ENCODE data around the gene KPNA2. TPM values are rescaled to one million over a fixed set of nuclear protein-coding genes. Genes with fewer than 3 reads are reported as not detected.

KPNA2 gene
- total and polyA plus RNA-seq, 9 of the 15 experiments (the other 6 are each of a cell fraction or from before 2014, with no cell fraction given), result 132 to 984 (median 241) TPM

GRCh38 chr17:67993153-67993997, 42.2 kb upstream of the KPNA2 start (continued):
- no peak for TF ChIP-seq HNRNPLL (IDR thresholded peaks at IDR 0.05; ENCODE audit: low read depth, low read length, poor library complexity, severe bottlenecking)
- no peak for TF ChIP-seq PYGO2 (tag; IDR thresholded peaks at IDR 0.05)
- TF ChIP-seq ELF4 (CRISPR knock-in tag; IDR thresholded peaks at IDR 0.05), result no peak
- TF ChIP-seq TBP (optimal IDR thresholded peaks at IDR 0.05; ENCODE audit: low read depth, low read length), result peak; percentile 48
- TF ChIP-seq RNF219 (CRISPR knock-in tag; IDR thresholded peaks at IDR 0.05), result no peak
- no peak for TF ChIP-seq CBX5 (IDR thresholded peaks at IDR 0.05; ENCODE audit: borderline replicate concordance, low read depth)
- TF ChIP-seq IRF2 (CRISPR knock-in tag; IDR thresholded peaks at IDR 0.05), result no peak
- no peak for TF ChIP-seq PHB2 (IDR thresholded peaks at IDR 0.05; ENCODE audit: low read depth)
- TF ChIP-seq CTCFL (IDR thresholded peaks at IDR 0.05; ENCODE audit: borderline replicate concordance, insufficient read depth, low read depth, low read length, poor library complexity, severe bottlenecking), result no peak
- no peak for TF ChIP-seq IRF9 (tag; IDR thresholded peaks at IDR 0.05)
- TF ChIP-seq ESRRB (CRISPR knock-in tag; IDR thresholded peaks at IDR 0.05; ENCODE audit: borderline replicate concordance), result no peak
- TF ChIP-seq DNMT1 (IDR thresholded peaks at IDR 0.05), result no peak
- no peak for TF ChIP-seq NFXL1 (CRISPR knock-in tag; IDR thresholded peaks at IDR 0.05)
- no peak for TF ChIP-seq SFPQ (IDR thresholded peaks at IDR 0.05; ENCODE audit: low read depth, low read length)
- no peak for TF ChIP-seq ZBTB34 (CRISPR knock-in tag; IDR thresholded peaks at IDR 0.05)
- no peak for TF ChIP-seq PTRF (tag; IDR thresholded peaks at IDR 0.05)

Data from K562 (cell line).